ENCODE measurements around the gene FILIP1L.
A peak's percentile ranks its signal among the peaks of the same experiment; 100 is the strongest.
"Not testable (repeated sequence)": the region's sequence is repeated elsewhere in the genome, so short reads cannot be mapped to it uniquely, and the experiment has no call there.

The FILIP1L gene

GRCh38 chr3:99859825-99860224, 254.5 kb downstream of the FILIP1L start:
- no peak for DNase-seq

- no peak for DNase-seq
Measured at GRCh38 chr3:99858469-99858868, 255.8 kb downstream of the FILIP1L start.

- DNase-seq: no peak
Measured at GRCh38 chr3:99857278-99857677, 257.0 kb downstream of the FILIP1L start.

GRCh38 chr3:99856437-99857220, 257.7 kb downstream of the FILIP1L start:
- no peak for DNase-seq

GRCh38 chr3:99855900-99856299, 258.4 kb downstream of the FILIP1L start:
- no peak for DNase-seq

- DNase-seq: no peak
Measured at GRCh38 chr3:99854756-99855298, 259.5 kb downstream of the FILIP1L start.

- DNase-seq: no peak
Measured at GRCh38 chr3:99852851-99853250, 261.4 kb downstream of the FILIP1L start.

- no peak for DNase-seq
Measured at GRCh38 chr3:99851955-99852354, 262.3 kb downstream of the FILIP1L start.

- no peak for DNase-seq
Measured at GRCh38 chr3:99850608-99851007, 263.7 kb downstream of the FILIP1L start.

- no peak for DNase-seq
Measured at GRCh38 chr3:99848433-99848832, 265.9 kb downstream of the FILIP1L start.

GRCh38 chr3:99846477-99847160, 267.7 kb downstream of the FILIP1L start:
- DNase-seq: no peak

- DNase-seq: no peak
Measured at GRCh38 chr3:99845999-99846398, 268.3 kb downstream of the FILIP1L start.

- DNase-seq: no peak
Measured at GRCh38 chr3:99845331-99845730, 269.0 kb downstream of the FILIP1L start.

GRCh38 chr3:99843590-99844258, 270.6 kb downstream of the FILIP1L start:
- DNase-seq: no peak

- DNase-seq: peak; percentile 48
Measured at GRCh38 chr3:99842826-99843589, 271.3 kb downstream of the FILIP1L start.

GRCh38 chr3:99841949-99842348, 272.4 kb downstream of the FILIP1L start:
- DNase-seq: not testable (repeated sequence)

GRCh38 chr3:99839613-99840012, 274.7 kb downstream of the FILIP1L start:
- no peak for DNase-seq

GRCh38 chr3:99838755-99839154, 275.5 kb downstream of the FILIP1L start:
- DNase-seq: no peak

- no peak for DNase-seq
Measured at GRCh38 chr3:99837715-99838114, 276.6 kb downstream of the FILIP1L start.

- DNase-seq: no peak
Measured at GRCh38 chr3:99836681-99837080, 277.6 kb downstream of the FILIP1L start.

GRCh38 chr3:99834211-99834957, 279.9 kb downstream of the FILIP1L start:
- no peak for DNase-seq

GRCh38 chr3:99833617-99834205, 280.6 kb downstream of the FILIP1L start:
- DNase-seq: no peak

Data from midbrain (tissue), 1 donor.